HG03460 (cell line): Measurements from ENCODE around the gene COL17A1.

Source experiments
- ATAC-seq: cut with Tn5 transposase; IDR thresholded peaks from one replicate; pipeline ENCODE4 v1.9.1; 2021; ENCODE audit not compliant: unreplicated experiment

COL17A1 gene

GRCh38 chr10:104085801-104086400, at the start of gene COL17A1:
COL17A1 (minus strand) TSS chr10:104085880; CDS start chr10:104080673, 5,207 bp downstream.
- no peak for ATAC-seq

- no peak for ATAC-seq
Measured at GRCh38 chr10:104130041-104130440, 44.4 kb upstream of the COL17A1 start.

- ATAC-seq: no peak
Measured at GRCh38 chr10:104128214-104128613, 42.5 kb upstream of the COL17A1 start.

GRCh38 chr10:104127411-104127810, 41.7 kb upstream of the COL17A1 start:
- peak; percentile 60 for ATAC-seq

- no peak for ATAC-seq
Measured at GRCh38 chr10:104123397-104123796, 37.7 kb upstream of the COL17A1 start.

GRCh38 chr10:104122225-104123107, 36.8 kb upstream of the COL17A1 start:
- peak; percentile 4 for ATAC-seq

GRCh38 chr10:104121485-104122224, 36.0 kb upstream of the COL17A1 start, which contains the start of gene SFR1:
SFR1 (plus strand) TSS chr10:104122171; CDS start chr10:104122184, 13 bp downstream.
- peak; percentile 90 for ATAC-seq

- peak; percentile 31 for ATAC-seq
Measured at GRCh38 chr10:104120903-104121484, 35.3 kb upstream of the COL17A1 start.

- ATAC-seq: no peak
Measured at GRCh38 chr10:104120512-104120902, 34.8 kb upstream of the COL17A1 start.

- ATAC-seq: no peak
Measured at GRCh38 chr10:104119996-104120395, 34.3 kb upstream of the COL17A1 start.

- no peak for ATAC-seq
Measured at GRCh38 chr10:104117839-104118323, 32.2 kb upstream of the COL17A1 start.

- ATAC-seq: no peak
Measured at GRCh38 chr10:104113376-104113956, 27.8 kb upstream of the COL17A1 start.

GRCh38 chr10:104109908-104110662, 24.4 kb upstream of the COL17A1 start:
- ATAC-seq: peak; percentile 97

- ATAC-seq: no peak
Measured at GRCh38 chr10:104104926-104105325, 19.2 kb upstream of the COL17A1 start.

GRCh38 chr10:104104418-104104817, 18.7 kb upstream of the COL17A1 start:
- no peak for ATAC-seq

- no peak for ATAC-seq
Measured at GRCh38 chr10:104103956-104104355, 18.3 kb upstream of the COL17A1 start.

- no peak for ATAC-seq
Measured at GRCh38 chr10:104101902-104102301, 16.2 kb upstream of the COL17A1 start.

- no peak for ATAC-seq
Measured at GRCh38 chr10:104100795-104101194, 15.1 kb upstream of the COL17A1 start.

GRCh38 chr10:104099941-104100340, 14.3 kb upstream of the COL17A1 start:
- ATAC-seq: no peak

- no peak for ATAC-seq
Measured at GRCh38 chr10:104099269-104099668, 13.6 kb upstream of the COL17A1 start.
